ENCODE results near the gene TUBGCP5. TPM values are rescaled to one million over a fixed set of nuclear protein-coding genes. Genes with fewer than 3 reads are reported as not detected.

The TUBGCP5 gene
- total RNA-seq: 21.4 TPM

GRCh38 chr15:23039143-23039916 is at the start of gene TUBGCP5:
Gene TUBGCP5 (minus strand): TSS chr15:23039569. CDS start chr15:23039543, 26 bp downstream.

GRCh38 chr15:22980189-22981050 is 58.9 kb downstream of the TUBGCP5 start, which contains the start of gene CYFIP1:
Gene CYFIP1 (minus strand): TSS chr15:22980368. CDS start chr15:22947285, 33,083 bp downstream.

Other genes starting within 250 kb of the TUBGCP5 start
- 48.5 TPM for gene NIPA2, start 200.9 kb downstream of the TUBGCP5 start, total RNA-seq
- gene CYFIP1, start 59.2 kb downstream of the TUBGCP5 start, total RNA-seq: 110 TPM
- gene GOLGA6L1, start 97.3 kb upstream of the TUBGCP5 start, total RNA-seq: not detected

Measured in metanephros (tissue), 1 donor.